ENCODE measurements around the gene VANGL2. TPM values are rescaled to one million over a fixed set of nuclear protein-coding genes. Genes with fewer than 3 reads are reported as not detected.

VANGL2 gene
- total and polyA plus RNA-seq, 5 donors from 2014 or later, result 0.07 TPM; not detected in 4

GRCh38 chr1:160431571-160431970 is 31.2 kb downstream of the VANGL2 start:
- H3K4me3 ChIP-seq (ENCODE audit: low read depth, low read length), result no peak overlapping the region
- H3K27ac ChIP-seq (ENCODE audit: insufficient read depth, low read length, poor library complexity, severe bottlenecking), result peak overlapping the region; percentile 65
- Mint-ChIP-seq H3K9me3 (peaks cover 0 to 6% (median 0%) of the 10 kb centered on the region in 7 donors), H3K4me3 (peak overlapping the region in 2 of 4 donors; percentile 5 to 24), H3K27me3 (no peaks in the 10 kb centered on the region), H3K4me1 (peaks cover 17 to 66% (median 49%) of the 10 kb centered on the region in 4 donors), H3K27ac (peak overlapping the region; percentile 15 to 95 (median 85)), H3K36me3 (no peaks in the 10 kb centered on the region)
- no peaks in the 10 kb centered on the region for H3K36me3 ChIP-seq (ENCODE audit: control insufficient read depth, insufficient read depth, low read length)
- no peaks in the 10 kb centered on the region for H3K27me3 ChIP-seq (ENCODE audit: control insufficient read depth, insufficient read depth, low read length)
- DNase-seq, result no peak
- peaks cover 54% of the 10 kb centered on the region for H3K4me1 ChIP-seq (ENCODE audit: control insufficient read depth, insufficient read depth, low read length, poor library complexity, severe bottlenecking)
- H3K9me3 ChIP-seq (ENCODE audit: control insufficient read depth in 2 of 2, low read length in 2 of 2), result no peaks in the 10 kb centered on the region
- no peak for ATAC-seq (ENCODE audit: low read depth in 2 of 2)

DNA sequence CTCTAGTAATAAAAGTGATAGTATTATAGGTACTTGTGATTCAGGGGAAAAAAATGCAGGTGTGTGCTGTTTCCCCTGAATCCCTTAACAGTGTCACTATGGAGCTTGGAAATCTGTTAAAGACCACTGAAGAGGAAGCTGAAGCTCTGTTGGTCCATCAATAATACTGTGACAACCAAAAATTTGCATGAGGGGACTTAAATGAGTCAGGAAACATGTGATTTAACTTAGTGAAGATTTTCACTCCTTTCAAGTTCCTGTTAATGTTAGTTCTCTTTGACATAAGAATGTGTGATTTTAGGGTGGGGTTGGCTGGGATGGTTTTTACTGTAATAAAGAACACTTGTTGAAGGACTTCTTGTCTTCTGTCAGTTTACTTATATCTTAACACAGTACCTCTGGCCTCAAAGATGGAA is 32.0 kb downstream of the VANGL2 start:
- Histone ChIP-seq H3K27me3 (ENCODE audit: control insufficient read depth, insufficient read depth, low read length) (no peaks in the 10 kb centered on the region), H3K27ac (ENCODE audit: insufficient read depth, low read length, poor library complexity, severe bottlenecking) (peak overlapping the region; percentile 65), H3K9me3 (ENCODE audit: control insufficient read depth in 2 of 2, low read length in 2 of 2) (no peaks in the 10 kb centered on the region), H3K4me1 (ENCODE audit: control insufficient read depth, insufficient read depth, low read length, poor library complexity, severe bottlenecking) (peaks cover 59% of the 10 kb centered on the region), H3K4me3 (ENCODE audit: low read depth, low read length) (peak overlapping the region; percentile 30), H3K36me3 (ENCODE audit: control insufficient read depth, insufficient read depth, low read length) (no peaks in the 10 kb centered on the region)
- DNase-seq, result peak in 2 of 3 donors; percentile 39 to 84
- Mint-ChIP-seq H3K4me1 (peaks cover 17 to 68% (median 53%) of the 10 kb centered on the region in 4 donors), H3K9me3 (peaks cover 0 to 6% (median 0%) of the 10 kb centered on the region in 7 donors), H3K36me3 (no peaks in the 10 kb centered on the region), H3K27me3 (no peaks in the 10 kb centered on the region), H3K4me3 (peak overlapping the region; percentile 5 to 73 (median 46)), H3K27ac (peak overlapping the region; percentile 79 to 95 (median 85))
- peak; percentile 56 to 60 for ATAC-seq (ENCODE audit: low read depth in 2 of 2)

DNA sequence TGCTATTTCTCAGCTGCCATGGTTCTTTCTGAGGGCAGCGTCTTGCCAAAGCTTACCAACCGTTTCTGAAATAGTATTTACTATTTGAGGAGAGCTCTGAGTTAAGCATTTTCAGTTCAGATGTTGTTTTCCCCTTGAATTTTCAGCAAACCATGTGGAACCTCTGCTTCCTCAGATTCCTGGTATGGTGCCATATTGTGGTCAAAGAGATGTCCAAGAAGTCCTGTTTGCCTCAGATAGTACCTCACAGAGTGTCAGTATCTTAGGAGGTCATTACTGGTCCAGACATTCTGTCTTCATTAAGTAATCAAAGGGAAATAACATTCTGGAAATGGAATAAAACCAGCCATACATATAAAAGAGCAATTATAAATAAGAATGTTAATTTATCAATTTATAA is 36.6 kb downstream of the VANGL2 start:
- Histone ChIP-seq H3K27me3 (ENCODE audit: control insufficient read depth, insufficient read depth, low read length) (no peaks in the 10 kb centered on the region), H3K9me3 (ENCODE audit: control insufficient read depth in 2 of 2, low read length in 2 of 2) (no peaks in the 10 kb centered on the region), H3K27ac (ENCODE audit: insufficient read depth, low read length, poor library complexity, severe bottlenecking) (peak overlapping the region; percentile 75), H3K36me3 (ENCODE audit: control insufficient read depth, insufficient read depth, low read length) (no peaks in the 10 kb centered on the region), H3K4me1 (ENCODE audit: control insufficient read depth, insufficient read depth, low read length, poor library complexity, severe bottlenecking) (peaks cover 33% of the 10 kb centered on the region), H3K4me3 (ENCODE audit: low read depth, low read length) (peak overlapping the region; percentile 67)
- no peak for DNase-seq
- Mint-ChIP-seq H3K36me3 (no peaks in the 10 kb centered on the region), H3K27me3 (no peaks in the 10 kb centered on the region), H3K4me1 (peaks cover 16 to 43% (median 37%) of the 10 kb centered on the region in 4 donors), H3K9me3 (peaks cover 0 to 6% (median 0%) of the 10 kb centered on the region in 7 donors), H3K27ac (peak overlapping the region; percentile 82 to 99 (median 96)), H3K4me3 (peak overlapping the region in 1 of 4 donors; percentile 44)
- no peak for ATAC-seq (ENCODE audit: low read depth in 2 of 2)

- H3K36me3 ChIP-seq (ENCODE audit: control insufficient read depth, insufficient read depth, low read length), result no peaks in the 10 kb centered on the region
- ATAC-seq (ENCODE audit: low read depth in 2 of 2) (peak; percentile 83), DNase-seq (peak in 2 of 3 donors; percentile 57 to 84)
- H3K9me3 Mint-ChIP-seq, result peaks cover 0 to 6% (median 0%) of the 10 kb centered on the region in 7 donors
- no peaks in the 10 kb centered on the region for H3K36me3 Mint-ChIP-seq
- H3K4me1 Mint-ChIP-seq, result peaks cover 11 to 36% (median 31%) of the 10 kb centered on the region in 4 donors
- H3K4me3 Mint-ChIP-seq, result peak overlapping the region; percentile 17 to 94 (median 82)
- H3K4me3 ChIP-seq (ENCODE audit: low read depth, low read length), result peak overlapping the region; percentile 67
- H3K27me3 ChIP-seq (ENCODE audit: control insufficient read depth, insufficient read depth, low read length), result no peaks in the 10 kb centered on the region
- H3K27ac ChIP-seq (ENCODE audit: insufficient read depth, low read length, poor library complexity, severe bottlenecking), result peak overlapping the region; percentile 75
- H3K9me3 ChIP-seq (ENCODE audit: control insufficient read depth in 2 of 2, low read length in 2 of 2), result no peaks in the 10 kb centered on the region
- no peaks in the 10 kb centered on the region for H3K27me3 Mint-ChIP-seq
- H3K27ac Mint-ChIP-seq, result peak overlapping the region; percentile 96 to 99 (median 97)
- H3K4me1 ChIP-seq (ENCODE audit: control insufficient read depth, insufficient read depth, low read length, poor library complexity, severe bottlenecking), result peaks cover 26% of the 10 kb centered on the region
Measured at GRCh38 chr1:160437432-160438316, 37.3 kb downstream of the VANGL2 start.

DNA sequence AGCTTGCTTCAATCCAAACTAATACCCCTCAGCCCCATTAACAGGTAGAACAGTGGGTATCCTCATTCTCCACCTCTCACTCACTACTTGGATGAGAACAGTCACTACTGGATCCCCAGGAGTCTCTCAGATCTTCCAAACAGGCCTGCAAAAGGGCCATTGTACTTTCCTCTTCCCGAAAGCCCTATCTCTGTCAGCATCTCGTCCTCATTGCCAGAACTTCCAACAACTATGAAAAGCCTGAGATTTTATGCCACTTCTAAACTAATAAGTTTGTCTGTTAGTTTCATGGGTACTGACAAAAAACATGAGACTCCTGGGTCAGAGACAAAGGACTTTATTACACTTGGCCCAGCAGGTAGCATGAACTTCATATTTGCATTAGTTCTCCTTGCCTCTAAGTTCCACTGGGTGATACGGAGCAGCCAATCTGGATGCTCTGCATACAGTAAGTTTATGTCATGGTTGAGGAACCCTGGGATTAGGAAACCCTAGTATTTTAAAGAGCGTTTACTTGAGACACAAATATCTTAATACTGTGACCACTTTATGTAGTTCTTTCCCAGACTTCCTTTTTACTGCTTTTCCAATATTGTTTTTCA is 38.1 kb downstream of the VANGL2 start:
- H3K27ac ChIP-seq (ENCODE audit: insufficient read depth, low read length, poor library complexity, severe bottlenecking), result peak overlapping the region; percentile 75
- H3K4me3 ChIP-seq (ENCODE audit: low read depth, low read length), result peak overlapping the region; percentile 67
- Mint-ChIP-seq H3K36me3 (no peaks in the 10 kb centered on the region), H3K27me3 (no peaks in the 10 kb centered on the region), H3K4me3 (peak overlapping the region; percentile 17 to 94 (median 82)), H3K4me1 (peaks cover 14 to 36% (median 32%) of the 10 kb centered on the region in 4 donors), H3K9me3 (peaks cover 0 to 6% (median 0%) of the 10 kb centered on the region in 7 donors), H3K27ac (peak overlapping the region; percentile 96 to 99 (median 97))
- no peak for ATAC-seq (ENCODE audit: low read depth in 2 of 2)
- no peaks in the 10 kb centered on the region for H3K27me3 ChIP-seq (ENCODE audit: control insufficient read depth, insufficient read depth, low read length)
- H3K9me3 ChIP-seq (ENCODE audit: control insufficient read depth in 2 of 2, low read length in 2 of 2), result no peaks in the 10 kb centered on the region
- DNase-seq, result peak in 1 of 3 donors; percentile 20
- no peaks in the 10 kb centered on the region for H3K36me3 ChIP-seq (ENCODE audit: control insufficient read depth, insufficient read depth, low read length)
- peaks cover 24% of the 10 kb centered on the region for H3K4me1 ChIP-seq (ENCODE audit: control insufficient read depth, insufficient read depth, low read length, poor library complexity, severe bottlenecking)

DNA sequence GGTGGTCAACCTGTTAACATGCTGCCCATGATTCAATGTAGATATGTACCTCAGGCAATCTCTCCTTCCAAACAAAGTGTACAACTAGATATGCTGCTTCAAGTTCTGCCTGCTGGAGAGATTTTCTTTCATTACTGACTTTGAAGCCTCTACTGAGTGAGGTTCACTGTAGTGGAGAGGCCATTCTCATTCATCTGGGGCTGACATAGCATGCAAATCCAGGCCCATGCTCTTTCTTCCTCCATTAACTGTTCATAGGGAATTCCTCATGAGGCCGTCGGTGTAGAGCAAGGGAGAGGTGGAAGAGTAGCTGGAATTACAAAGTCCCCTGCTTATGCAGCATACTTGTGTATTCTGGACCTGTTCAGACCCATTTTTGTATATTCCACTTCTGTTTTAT is 38.6 kb downstream of the VANGL2 start:
- H3K27ac Mint-ChIP-seq, result peak overlapping the region; percentile 96 to 99 (median 97)
- no peak for ATAC-seq (ENCODE audit: low read depth in 2 of 2)
- H3K4me3 Mint-ChIP-seq, result peak overlapping the region in 1 of 4 donors; percentile 38
- peaks cover 18 to 42% (median 36%) of the 10 kb centered on the region in 4 donors for H3K4me1 Mint-ChIP-seq
- no peaks in the 10 kb centered on the region for H3K27me3 Mint-ChIP-seq
- Histone ChIP-seq H3K4me3 (ENCODE audit: low read depth, low read length) (peak overlapping the region; percentile 67), H3K36me3 (ENCODE audit: control insufficient read depth, insufficient read depth, low read length) (no peaks in the 10 kb centered on the region), H3K27me3 (ENCODE audit: control insufficient read depth, insufficient read depth, low read length) (no peaks in the 10 kb centered on the region), H3K27ac (ENCODE audit: insufficient read depth, low read length, poor library complexity, severe bottlenecking) (no peak overlapping the region), H3K4me1 (ENCODE audit: control insufficient read depth, insufficient read depth, low read length, poor library complexity, severe bottlenecking) (peaks cover 26% of the 10 kb centered on the region), H3K9me3 (ENCODE audit: control insufficient read depth in 2 of 2, low read length in 2 of 2) (no peaks in the 10 kb centered on the region)
- H3K9me3 Mint-ChIP-seq, result peaks cover 0 to 6% (median 0%) of the 10 kb centered on the region in 7 donors
- no peak for DNase-seq
- no peaks in the 10 kb centered on the region for H3K36me3 Mint-ChIP-seq

GRCh38 chr1:160439718-160440117 is 39.4 kb downstream of the VANGL2 start:
- Mint-ChIP-seq H3K9me3 (peaks cover 0 to 4% (median 0%) of the 10 kb centered on the region in 7 donors), H3K27ac (no peak overlapping the region), H3K36me3 (no peaks in the 10 kb centered on the region), H3K4me1 (peaks cover 23 to 46% (median 39%) of the 10 kb centered on the region in 4 donors), H3K27me3 (no peaks in the 10 kb centered on the region), H3K4me3 (no peak overlapping the region)
- H3K4me1 ChIP-seq (ENCODE audit: control insufficient read depth, insufficient read depth, low read length, poor library complexity, severe bottlenecking), result peaks cover 26% of the 10 kb centered on the region
- H3K36me3 ChIP-seq (ENCODE audit: control insufficient read depth, insufficient read depth, low read length), result no peaks in the 10 kb centered on the region
- no peaks in the 10 kb centered on the region for H3K9me3 ChIP-seq (ENCODE audit: control insufficient read depth in 2 of 2, low read length in 2 of 2)
- no peak for ATAC-seq (ENCODE audit: low read depth in 2 of 2)
- no peak overlapping the region for H3K4me3 ChIP-seq (ENCODE audit: low read depth, low read length)
- no peaks in the 10 kb centered on the region for H3K27me3 ChIP-seq (ENCODE audit: control insufficient read depth, insufficient read depth, low read length)
- no peak overlapping the region for H3K27ac ChIP-seq (ENCODE audit: insufficient read depth, low read length, poor library complexity, severe bottlenecking)
- DNase-seq, result no peak

Measured in CD4-positive, CD25-positive, alpha-beta regulatory T cell (primary cell).